H9 (cell line): ENCODE results near the gene ZNF79. TPM values are rescaled to one million over a fixed set of nuclear protein-coding genes. Genes with fewer than 3 reads are reported as not detected.

ENCODE experiments used
- DNase-seq: peaks from one replicate; pipeline ENCODE4 v3.0.0-alpha.2; 2017
- H2AFZ ChIP-seq: one replicate; pipeline ENCODE4 v1.6.1; 2013; ENCODE audit warnings: mild to moderate bottlenecking, low read length, control low read depth, moderate library complexity
- H2AK5ac ChIP-seq: 2 replicates; pipeline ENCODE4 v1.6.1; 2013; ENCODE audit warnings: low read length, control low read depth, mixed read lengths; ENCODE audit not compliant: insufficient read length
- H2BK120ac ChIP-seq: one replicate; pipeline ENCODE4 v1.6.1; 2013; ENCODE audit warnings: low read depth, mild to moderate bottlenecking, low read length, control low read depth, inconsistent platforms; ENCODE audit not compliant: poor library complexity, severe bottlenecking
- H2BK12ac ChIP-seq: 2 replicates; pipeline ENCODE4 v1.6.1; 2013; ENCODE audit warnings: low read length, control low read depth, mixed read lengths, low read depth; ENCODE audit not compliant: insufficient read length
- H2BK15ac ChIP-seq: 2 replicates; pipeline ENCODE4 v1.6.1; 2013; ENCODE audit warnings: low read depth, low read length, control low read depth
- H2BK20ac ChIP-seq: one replicate; pipeline ENCODE4 v1.6.1; 2013; ENCODE audit warnings: low read depth, mild to moderate bottlenecking, low read length, control low read depth, inconsistent platforms; ENCODE audit not compliant: poor library complexity, severe bottlenecking
- H2BK5ac ChIP-seq: 2 replicates; pipeline ENCODE4 v1.6.1; 2013; ENCODE audit warnings: low read length, control low read depth, mixed read lengths; ENCODE audit not compliant: insufficient read length
- H3K14ac ChIP-seq: 2 replicates; pipeline ENCODE4 v1.6.1; 2013; ENCODE audit warnings: low read length, control low read depth; ENCODE audit not compliant: insufficient read depth
- H3K18ac ChIP-seq: 2 replicates; pipeline ENCODE4 v1.6.1; 2013; ENCODE audit warnings: low read depth, mild to moderate bottlenecking, mixed read lengths, low read length, control low read depth; ENCODE audit not compliant: insufficient read length
- H3K23ac ChIP-seq: 2 replicates; pipeline ENCODE4 v1.6.1; 2013; ENCODE audit warnings: low read length, control low read depth, mixed read lengths, low read depth; ENCODE audit not compliant: insufficient read length
- H3K23me2 ChIP-seq: 2 replicates; pipeline ENCODE4 v1.6.1; 2013; ENCODE audit warnings: low read depth, mild to moderate bottlenecking, mixed read lengths, low read length, control low read depth; ENCODE audit not compliant: insufficient read length, poor library complexity, severe bottlenecking
- H3K27ac ChIP-seq: 2 replicates; pipeline ENCODE4 v1.5.1; 2013; ENCODE audit warnings: low read length, control low read depth, mixed read lengths, low read depth; ENCODE audit not compliant: insufficient read length
- H3K27me3 ChIP-seq: 2 replicates; pipeline ENCODE4 v1.6.1; 2013; ENCODE audit warnings: low read length, control low read depth, inconsistent platforms; ENCODE audit not compliant: insufficient read depth
- H3K4ac ChIP-seq: 2 replicates; pipeline ENCODE4 v1.6.1; 2013; ENCODE audit warnings: low read depth, mild to moderate bottlenecking, control low read depth, inconsistent platforms, low read length, moderate library complexity
- H3K4me1 ChIP-seq: 2 replicates; pipeline ENCODE4 v1.6.1; 2013; ENCODE audit warnings: low read length, control low read depth, inconsistent platforms; ENCODE audit not compliant: insufficient read depth
- H3K4me2 ChIP-seq: 2 replicates; pipeline ENCODE4 v1.6.1; 2013; ENCODE audit warnings: low read length, control low read depth, mixed read lengths; ENCODE audit not compliant: insufficient read length, insufficient read depth
- H3K56ac ChIP-seq: 2 replicates; pipeline ENCODE4 v1.6.1; 2013; ENCODE audit warnings: low read depth, mild to moderate bottlenecking, mixed read lengths, low read length, control low read depth; ENCODE audit not compliant: insufficient read length
- H3K79me1 ChIP-seq: 2 replicates; pipeline ENCODE4 v1.6.1; 2013; ENCODE audit warnings: low read depth, mild to moderate bottlenecking, moderate library complexity, low read length, control low read depth, inconsistent platforms; ENCODE audit not compliant: insufficient read depth, poor library complexity, severe bottlenecking
- H3K79me2 ChIP-seq: 2 replicates; pipeline ENCODE4 v1.6.1; 2013; ENCODE audit warnings: low read length, control low read depth, inconsistent platforms; ENCODE audit not compliant: insufficient read depth
- H3K9ac ChIP-seq: 2 replicates; pipeline ENCODE4 v1.6.1; 2013; ENCODE audit warnings: low read length, control low read depth, mixed read lengths; ENCODE audit not compliant: insufficient read length; ENCODE audit errors: extremely low read depth
- H3K9me3 ChIP-seq: one replicate; pipeline ENCODE4 v1.6.1; 2013; ENCODE audit warnings: low read depth, low read length, inconsistent platforms; ENCODE audit not compliant: control insufficient read depth
- H3T11ph ChIP-seq: one replicate; pipeline ENCODE4 v1.6.1; 2013; ENCODE audit warnings: mild to moderate bottlenecking, low read length, control low read depth, inconsistent platforms
- H4K20me1 ChIP-seq: one replicate; pipeline ENCODE4 v1.6.1; 2013; ENCODE audit not compliant: control insufficient read depth, insufficient read length, insufficient read depth
- H4K5ac ChIP-seq: 2 replicates; pipeline ENCODE4 v1.6.1; 2013; ENCODE audit warnings: low read depth, mild to moderate bottlenecking, mixed read lengths, low read length, control low read depth; ENCODE audit not compliant: insufficient read length
- H4K8ac ChIP-seq: replicated peaks from 2 replicates; pipeline ENCODE4 v1.6.1; 2013; ENCODE audit warnings: low read length, control low read depth, mixed read lengths, low read depth; ENCODE audit not compliant: insufficient read length
- H4K91ac ChIP-seq: 2 replicates; pipeline ENCODE4 v1.6.1; 2013; ENCODE audit warnings: low read depth, mild to moderate bottlenecking, moderate library complexity, mixed read lengths, low read length, control low read depth; ENCODE audit not compliant: insufficient read length
- H3K27ac Mint-ChIP-seq, 3 experiments: 2 replicates in 2 of 3; 3 replicates in 1 of 3; pipeline ENCODE4 v1.8.0; 2020 to 2021; ENCODE audit warnings: mixed read lengths in 3 of 3, mild to moderate bottlenecking in 1 of 3, moderate library complexity in 1 of 3
- H3K27me3 Mint-ChIP-seq: 2 replicates; pipeline ENCODE4 v1.8.0; 2021; ENCODE audit warnings: low read depth, mild to moderate bottlenecking, moderate library complexity, mixed read lengths
- H3K36me3 Mint-ChIP-seq, 3 experiments: 2 replicates in 2 of 3; 3 replicates in 1 of 3; pipeline ENCODE4 v1.8.0; 2020 to 2021; ENCODE audit warnings: low read depth in 3 of 3, mixed read lengths in 3 of 3; ENCODE audit not compliant: insufficient read depth in 1 of 3
- H3K4me1 Mint-ChIP-seq, 2 experiments: 2 replicates each; pipeline ENCODE4 v1.8.0; 2020; ENCODE audit warnings: mixed read lengths in 2 of 2
- H3K4me3 Mint-ChIP-seq, 2 experiments: 2 replicates in 1 of 2; 3 replicates in 1 of 2; pipeline ENCODE4 v1.8.0; 2020 to 2021; ENCODE audit warnings: mild to moderate bottlenecking in 2 of 2, mixed read lengths in 2 of 2, moderate library complexity in 1 of 2
- H3K9me3 Mint-ChIP-seq, 2 experiments: 2 replicates in 1 of 2; 3 replicates in 1 of 2; pipeline ENCODE4 v1.8.0; 2020; ENCODE audit warnings: mild to moderate bottlenecking in 2 of 2, mixed read lengths in 2 of 2, moderate library complexity in 1 of 2
- WGBS: extraction: QIAGEN DNeasy Blood & Tissue Kit; methylation state at CpG from one replicate; pipeline ENCODE4 v1.1.7; 2013; ENCODE audit warnings: missing lambda C conversion rate, low lambda C conversion rate, mixed read lengths; ENCODE audit not compliant: insufficient read length; ENCODE audit errors: extremely low coverage; 5-methylcytosine and 5-hydroxymethylcytosine counted together
- total RNA-seq: library from RNA; stranded (reverse); gene quantifications from 2 replicates; pipeline ENCODE4 v1.2.1, GENCODE V29; 2021
- TF ChIP-seq, protein P1 (sequence below): fragments of 200-600 bp; sonication (generic); conservative IDR thresholded peaks from 3 replicates; pipeline ENCODE4 v1.8.0; 2021; ENCODE audit warnings: antibody characterized with exemption, mild to moderate bottlenecking

Gene ZNF79
- total RNA-seq, 1 experiment from 2014 or later, result 11.5 TPM

DNA sequence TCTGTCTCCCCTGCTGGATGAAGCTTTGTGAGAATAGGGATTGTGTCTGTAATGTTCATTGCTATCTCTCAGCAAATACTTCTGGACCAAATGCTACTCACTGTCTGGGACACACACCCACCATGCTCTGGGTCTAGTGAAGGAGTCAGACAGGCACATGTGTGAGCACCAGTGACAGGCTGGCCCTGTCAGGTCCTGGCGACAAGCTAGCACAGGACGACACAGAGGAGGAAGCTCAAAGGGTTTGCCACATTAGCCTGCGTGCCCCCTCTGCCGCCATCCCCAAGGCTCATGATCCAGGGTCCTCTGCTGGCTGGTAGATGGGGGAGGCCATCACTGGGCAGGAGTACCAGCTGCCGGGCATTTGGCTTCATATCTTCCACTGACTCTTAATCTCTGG, 50.4 kb downstream of the ZNF79 start:
- no peak overlapping the region for H3K9ac ChIP-seq
- no peaks in the 10 kb centered on the region for H3K79me2 ChIP-seq
- H3K23me2 ChIP-seq, result no peaks in the 10 kb centered on the region
- no peak overlapping the region for H2BK15ac ChIP-seq
- no peak overlapping the region for H3K23ac ChIP-seq
- no peak overlapping the region for H2BK120ac ChIP-seq
- H3K4me1 Mint-ChIP-seq, result peaks cover 7 to 9% of the 10 kb centered on the region in 2 experiments; a peak in 3 of 4 replicates
- no peak overlapping the region for H2BK20ac ChIP-seq
- no peak overlapping the region for H3T11ph ChIP-seq
- no peak overlapping the region for H4K8ac ChIP-seq
- no peak overlapping the region for H4K5ac ChIP-seq
- no peak overlapping the region for H2AFZ ChIP-seq
- no peak overlapping the region for H3K4me3 Mint-ChIP-seq
- no peak overlapping the region for H3K4ac ChIP-seq
- H3K9me3 Mint-ChIP-seq, result no peaks in the 10 kb centered on the region
- H3K27ac Mint-ChIP-seq, result no peak overlapping the region
- H3K9me3 ChIP-seq, result no peaks in the 10 kb centered on the region
- H3K79me1 ChIP-seq, result no peaks in the 10 kb centered on the region
- no peak overlapping the region for H2BK12ac ChIP-seq
- WGBS, result no CpG with 5 or more reads among the region's 5 CpGs
- no peak overlapping the region for H4K91ac ChIP-seq
- no peak overlapping the region for H2AK5ac ChIP-seq
- H3K4me1 ChIP-seq, result no peaks in the 10 kb centered on the region
- no peak overlapping the region for H3K4me2 ChIP-seq
- H3K18ac ChIP-seq, result no peak overlapping the region
- H3K56ac ChIP-seq, result no peak overlapping the region
- peaks cover 0 to 30% (median 28%) of the 10 kb centered on the region in 3 experiments; a peak in 6 of 7 replicates for H3K36me3 Mint-ChIP-seq
- H2BK5ac ChIP-seq, result no peak overlapping the region
- no peak overlapping the region for H3K14ac ChIP-seq
- DNase-seq, result no peak
- H3K27ac ChIP-seq, result no peak overlapping the region
- H3K27me3 Mint-ChIP-seq, result no peaks in the 10 kb centered on the region
- no peaks in the 10 kb centered on the region for H4K20me1 ChIP-seq
- H3K27me3 ChIP-seq, result no peaks in the 10 kb centered on the region
- TF ChIP-seq, protein P1, sequence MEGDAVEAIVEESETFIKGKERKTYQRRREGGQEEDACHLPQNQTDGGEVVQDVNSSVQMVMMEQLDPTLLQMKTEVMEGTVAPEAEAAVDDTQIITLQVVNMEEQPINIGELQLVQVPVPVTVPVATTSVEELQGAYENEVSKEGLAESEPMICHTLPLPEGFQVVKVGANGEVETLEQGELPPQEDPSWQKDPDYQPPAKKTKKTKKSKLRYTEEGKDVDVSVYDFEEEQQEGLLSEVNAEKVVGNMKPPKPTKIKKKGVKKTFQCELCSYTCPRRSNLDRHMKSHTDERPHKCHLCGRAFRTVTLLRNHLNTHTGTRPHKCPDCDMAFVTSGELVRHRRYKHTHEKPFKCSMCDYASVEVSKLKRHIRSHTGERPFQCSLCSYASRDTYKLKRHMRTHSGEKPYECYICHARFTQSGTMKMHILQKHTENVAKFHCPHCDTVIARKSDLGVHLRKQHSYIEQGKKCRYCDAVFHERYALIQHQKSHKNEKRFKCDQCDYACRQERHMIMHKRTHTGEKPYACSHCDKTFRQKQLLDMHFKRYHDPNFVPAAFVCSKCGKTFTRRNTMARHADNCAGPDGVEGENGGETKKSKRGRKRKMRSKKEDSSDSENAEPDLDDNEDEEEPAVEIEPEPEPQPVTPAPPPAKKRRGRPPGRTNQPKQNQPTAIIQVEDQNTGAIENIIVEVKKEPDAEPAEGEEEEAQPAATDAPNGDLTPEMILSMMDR, result no peak
